Epithelial cell of proximal tubule (primary cell): Measurements from ENCODE around the gene GMPR2. TPM values are rescaled to one million over a fixed set of nuclear protein-coding genes. Genes with fewer than 3 reads are reported as not detected.

Source experiments
- DNase-seq: peaks from one replicate; pipeline ENCODE4 v3.0.0-alpha.2; 2011; ENCODE audit warnings: low read depth
- H3K4me3 ChIP-seq: 2 replicates; pipeline ENCODE4 v1.5.1; 2011; ENCODE audit warnings: low read depth, mild to moderate bottlenecking, low read length
- CTCF ChIP-seq: conservative IDR thresholded peaks from 2 replicates; pipeline ENCODE4 v1.5.1; 2012; ENCODE audit warnings: low read depth, mild to moderate bottlenecking, low read length
- total RNA-seq: library from RNA; depleted of rRNA; stranded (reverse); fragments of >200 nt; gene quantifications from 2 replicates; pipeline ENCODE4 v1.2.3, GENCODE V29; 2015

GMPR2 gene
- total RNA-seq, 1 donor from 2014 or later, result 136 TPM

- H3K4me3 ChIP-seq, result no peak overlapping the region
- no peak for DNase-seq
- TF ChIP-seq CTCF, result no peak
These were observed 28.3 kb upstream of the GMPR2 start for GRCh38 chr14:24204163-24205146.

- DNase-seq, result no peak
- no peak overlapping the region for H3K4me3 ChIP-seq
- no peak for TF ChIP-seq CTCF
These were observed 26.2 kb upstream of the GMPR2 start for GRCh38 chr14:24206260-24207103.

GRCh38 chr14:24207104-24207551 lies 25.6 kb upstream of the GMPR2 start:
- no peak for TF ChIP-seq CTCF
- H3K4me3 ChIP-seq, result no peak overlapping the region
- DNase-seq, result no peak

- no peak for DNase-seq
- TF ChIP-seq CTCF, result no peak
- no peak overlapping the region for H3K4me3 ChIP-seq
These were observed 25.1 kb upstream of the GMPR2 start for GRCh38 chr14:24207625-24208024.

GRCh38 chr14:24211311-24211710 lies 21.4 kb upstream of the GMPR2 start:
- TF ChIP-seq CTCF, result no peak
- H3K4me3 ChIP-seq, result no peak overlapping the region
- no peak for DNase-seq

- TF ChIP-seq CTCF, result peak; percentile 12
- peak within 1 kb of the TSS; percentile 72 for H3K4me3 ChIP-seq
- peak; percentile 69 for DNase-seq
These were observed 19.5 kb upstream of the GMPR2 start, which contains the start of gene CHMP4A for GRCh38 chr14:24212924-24213865. TSS of gene CHMP4A (minus strand) at chr14:24213488. CDS start at chr14:24213439, 49 bp downstream.
